ENCODE data around the gene ITPK1.
"Not testable (repeated sequence)": the region's sequence is repeated elsewhere in the genome, so short reads cannot be mapped to it uniquely, and the experiment has no call there.

ITPK1 gene

DNA sequence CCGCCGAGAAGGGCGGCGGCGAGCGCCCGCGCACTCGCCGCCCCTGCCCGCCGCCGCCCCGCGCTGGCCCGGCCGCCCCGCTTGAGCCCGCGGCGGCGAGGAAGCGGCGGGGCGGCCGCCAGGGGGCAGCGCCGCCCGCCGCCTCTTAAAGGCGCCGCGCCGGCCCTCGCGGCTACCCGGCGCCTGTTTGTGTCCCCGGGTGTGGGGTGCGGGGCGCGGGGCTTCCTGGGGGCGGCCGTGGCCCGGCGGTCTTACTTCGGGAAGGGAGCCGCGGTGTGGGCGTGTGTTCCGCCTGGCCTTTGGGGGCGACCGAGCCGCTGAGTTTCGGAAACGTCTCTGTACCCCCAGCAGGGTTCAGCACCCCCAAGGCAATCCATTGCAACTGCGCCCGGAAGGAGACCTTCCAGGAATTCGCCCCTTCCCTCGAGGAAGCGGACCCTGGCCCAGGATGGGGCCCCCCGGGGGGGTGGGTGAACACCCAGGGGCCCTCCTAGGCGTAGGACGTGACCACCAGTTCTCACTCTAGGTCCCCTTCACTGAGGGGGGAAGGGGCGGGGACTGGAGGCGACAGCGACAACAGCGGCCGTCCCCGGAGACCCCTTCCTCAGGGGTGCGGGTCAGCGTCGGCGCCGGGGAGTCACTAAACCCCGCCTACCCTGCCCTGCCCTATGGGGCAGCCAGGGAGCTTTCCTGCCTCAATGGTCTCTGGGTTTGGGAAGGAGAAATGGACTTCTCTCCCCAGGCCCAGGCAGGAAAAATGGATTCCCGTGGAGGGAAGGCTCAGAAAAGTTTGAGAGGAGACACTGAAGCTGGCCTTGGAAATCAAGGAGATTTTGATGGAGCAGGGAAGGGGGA lies at the start of gene ITPK1:
Gene ITPK1, minus strand, starts transcription at position 105 of the 855 bp plus-strand sequence. CDS start 762 bp downstream, outside the sequence.
- peak in 1 of 2 experiments; percentile 48 for DNase-seq

DNA sequence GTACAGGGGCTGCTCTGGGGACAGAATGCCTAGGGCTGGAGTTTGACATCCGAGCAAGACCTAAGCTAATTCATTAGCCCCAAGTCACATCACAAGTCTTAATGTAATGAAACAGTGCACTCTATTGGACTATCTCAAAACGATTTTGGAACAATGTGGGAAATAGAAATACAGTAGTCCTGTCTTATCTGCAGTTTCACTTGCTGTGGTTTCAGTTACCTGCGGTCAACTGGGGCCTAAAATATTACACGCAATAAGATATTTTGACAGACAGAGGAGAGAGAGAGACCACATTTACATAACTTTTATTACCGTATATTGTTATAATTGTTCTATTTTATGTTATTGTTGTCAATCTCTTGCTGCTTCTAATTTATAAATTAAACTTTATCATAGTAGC lies 47.8 kb upstream of the ITPK1 start:
- no peak for DNase-seq

DNA sequence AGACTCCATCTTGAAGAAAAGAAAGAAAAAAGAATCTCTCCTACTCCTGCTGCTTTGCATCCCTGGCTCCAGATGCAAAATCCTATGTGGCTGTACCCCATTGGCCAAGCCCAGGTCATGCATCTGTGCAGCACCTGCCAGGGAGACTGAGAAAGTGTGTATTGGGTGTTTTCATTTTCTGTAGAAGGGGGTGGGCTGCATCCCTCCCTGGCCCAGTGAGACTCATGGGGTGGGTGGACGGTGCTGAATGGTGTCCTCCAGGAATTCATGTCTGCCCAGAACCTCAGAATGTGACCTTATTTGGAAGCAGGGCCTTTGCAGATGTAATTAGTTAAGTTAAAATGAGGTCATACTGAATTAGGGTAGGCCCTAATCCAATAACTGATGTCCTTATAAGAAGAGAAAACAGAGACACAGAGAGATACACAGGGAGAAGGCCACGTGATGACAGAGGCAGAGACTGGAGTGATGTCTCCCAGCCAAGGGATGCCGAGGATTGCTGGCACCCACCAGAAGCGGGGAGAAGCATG lies 45.8 kb upstream of the ITPK1 start:
- DNase-seq, result no peak

DNA sequence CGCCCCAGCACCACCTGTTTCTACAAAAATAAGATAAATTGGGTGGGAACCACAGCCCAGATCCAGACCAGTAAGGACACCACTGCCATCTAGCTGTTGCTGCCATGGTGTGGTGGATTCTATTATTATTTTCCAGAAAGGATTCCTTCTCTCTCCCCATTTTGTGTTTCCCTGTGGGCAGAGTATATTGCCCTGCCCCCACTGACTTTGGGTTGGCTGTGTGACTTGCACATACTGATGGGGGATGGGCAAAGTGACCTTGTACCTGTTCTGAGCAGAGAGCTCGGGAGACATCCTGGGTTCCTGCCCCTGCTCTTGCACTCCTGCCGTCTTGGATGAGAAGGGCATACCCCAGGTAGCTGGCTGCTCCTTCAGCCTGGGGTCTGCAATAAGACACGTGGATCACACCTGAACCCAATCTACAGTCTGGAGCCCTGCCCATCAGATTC lies 44.7 kb upstream of the ITPK1 start:
- peak; percentile 13 to 37 for DNase-seq

DNA sequence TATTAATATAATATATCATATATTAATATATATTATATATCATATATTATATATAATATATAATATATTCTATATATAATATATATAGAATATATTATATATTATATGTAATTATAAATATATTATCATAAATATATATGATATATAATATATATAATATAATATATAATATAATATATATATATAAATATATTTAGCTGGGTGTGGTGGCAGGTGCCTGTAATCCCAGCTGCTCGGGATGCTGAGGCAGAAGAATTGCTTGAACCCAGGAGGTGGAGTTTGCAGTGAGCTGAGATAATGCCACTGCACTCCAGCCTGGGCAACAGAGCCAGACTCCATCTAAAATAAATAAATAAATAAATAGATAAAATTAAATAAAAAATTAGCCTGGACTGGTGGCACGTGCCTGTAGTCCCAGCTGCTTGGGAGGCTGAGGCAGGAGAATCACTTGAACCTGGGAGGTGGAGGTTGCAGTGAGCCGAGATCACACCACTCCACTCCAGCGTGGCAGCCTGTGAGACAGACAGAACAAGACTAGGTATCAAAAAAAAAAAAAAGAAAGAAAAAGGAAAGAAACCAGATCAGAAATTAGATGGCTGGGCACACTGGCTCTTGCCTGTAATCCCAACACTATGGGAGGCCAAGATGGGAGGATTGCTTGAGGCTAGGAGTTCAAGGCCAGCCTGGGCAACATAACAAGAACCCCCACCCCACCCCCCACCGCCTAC lies 44.1 kb upstream of the ITPK1 start:
- not testable (repeated sequence) for DNase-seq

DNA sequence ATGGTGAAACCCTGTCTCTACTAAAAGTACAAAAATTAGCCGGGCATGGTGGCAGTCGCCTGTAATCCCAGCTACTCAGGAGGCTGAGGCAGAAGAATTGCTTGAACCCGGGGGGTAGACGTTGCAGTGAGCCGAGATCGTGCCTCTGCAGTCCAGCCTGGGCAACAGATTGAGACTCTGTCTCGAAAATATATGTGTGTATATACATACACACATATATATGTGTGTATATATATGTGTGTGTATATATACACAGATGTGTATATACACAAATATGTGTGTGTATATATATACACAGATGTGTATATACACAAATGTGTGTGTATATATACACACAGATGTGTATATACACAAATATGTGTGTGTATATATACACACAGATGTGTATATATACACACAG lies 42.6 kb upstream of the ITPK1 start:
- not testable (repeated sequence) for DNase-seq

DNA sequence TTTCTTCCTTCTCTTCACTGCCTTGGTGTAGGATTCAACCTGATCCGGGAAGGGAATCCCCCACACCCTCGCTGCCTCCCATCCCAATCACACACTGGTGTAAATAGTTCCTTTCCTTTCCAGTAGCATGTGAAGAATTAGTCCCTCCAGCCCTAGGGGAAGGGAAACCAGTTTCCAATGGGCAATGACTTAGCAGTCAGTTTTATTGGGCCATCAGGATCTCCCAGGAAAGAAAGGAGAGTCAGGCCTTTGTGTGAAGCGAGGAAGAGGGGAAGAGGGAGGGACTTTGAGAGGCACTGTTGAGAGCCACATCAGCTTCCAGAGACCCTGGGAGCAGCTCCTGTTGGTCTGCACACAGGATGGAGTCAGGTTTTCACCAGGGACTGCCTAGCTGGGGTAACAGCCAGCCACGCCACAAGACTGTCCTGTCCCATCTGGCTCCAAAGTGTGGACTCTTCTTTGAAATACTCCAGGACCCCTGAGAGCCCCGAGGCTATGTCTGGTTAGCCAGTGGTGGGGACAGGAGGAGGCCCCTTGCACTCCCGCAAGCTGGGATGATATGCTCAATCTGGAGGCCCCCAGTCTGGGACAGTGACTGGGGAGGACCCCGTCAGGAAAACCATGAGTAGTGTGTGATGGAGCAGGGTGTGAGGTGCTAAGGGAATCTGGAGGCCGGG lies 41.1 kb upstream of the ITPK1 start:
- DNase-seq, result no peak

DNA sequence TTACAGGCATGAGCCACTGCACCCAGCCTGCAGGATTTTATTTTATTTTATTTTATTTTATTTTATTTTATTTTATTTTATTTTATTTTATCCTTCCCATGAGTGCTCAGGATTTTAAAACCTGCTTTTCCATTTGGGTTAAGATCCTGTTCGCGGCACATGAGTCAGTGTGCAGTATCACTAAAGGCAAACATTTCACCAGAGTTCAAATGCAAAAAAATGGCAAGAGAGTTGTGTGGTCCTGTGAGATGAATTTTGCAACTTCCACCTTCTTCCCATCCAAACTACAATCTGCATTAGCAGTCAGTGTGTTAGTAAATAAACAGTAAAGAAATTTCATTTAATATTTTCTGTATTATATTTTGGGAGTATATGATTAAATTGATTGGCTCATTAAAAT lies 39.9 kb upstream of the ITPK1 start:
- no peak for DNase-seq

DNA sequence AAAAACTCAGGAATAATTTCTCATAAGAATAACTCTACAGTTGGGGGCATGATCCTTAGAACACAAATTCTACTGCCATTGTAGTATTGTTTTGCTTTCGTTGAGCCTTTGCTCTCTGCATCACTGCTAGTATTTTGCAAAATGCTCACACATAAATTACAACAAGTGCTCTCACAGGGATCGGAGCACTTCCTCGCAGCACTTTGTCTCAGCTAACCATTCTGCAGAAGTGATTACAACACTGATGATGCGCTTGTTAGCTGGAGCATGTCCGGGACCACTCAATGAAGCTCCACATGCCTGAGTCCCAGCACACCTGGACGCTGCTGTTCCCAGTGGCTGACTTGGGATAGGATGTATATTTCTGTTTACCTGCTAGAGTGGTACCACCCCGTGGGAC lies 37.4 kb upstream of the ITPK1 start:
- DNase-seq, result no peak

DNA sequence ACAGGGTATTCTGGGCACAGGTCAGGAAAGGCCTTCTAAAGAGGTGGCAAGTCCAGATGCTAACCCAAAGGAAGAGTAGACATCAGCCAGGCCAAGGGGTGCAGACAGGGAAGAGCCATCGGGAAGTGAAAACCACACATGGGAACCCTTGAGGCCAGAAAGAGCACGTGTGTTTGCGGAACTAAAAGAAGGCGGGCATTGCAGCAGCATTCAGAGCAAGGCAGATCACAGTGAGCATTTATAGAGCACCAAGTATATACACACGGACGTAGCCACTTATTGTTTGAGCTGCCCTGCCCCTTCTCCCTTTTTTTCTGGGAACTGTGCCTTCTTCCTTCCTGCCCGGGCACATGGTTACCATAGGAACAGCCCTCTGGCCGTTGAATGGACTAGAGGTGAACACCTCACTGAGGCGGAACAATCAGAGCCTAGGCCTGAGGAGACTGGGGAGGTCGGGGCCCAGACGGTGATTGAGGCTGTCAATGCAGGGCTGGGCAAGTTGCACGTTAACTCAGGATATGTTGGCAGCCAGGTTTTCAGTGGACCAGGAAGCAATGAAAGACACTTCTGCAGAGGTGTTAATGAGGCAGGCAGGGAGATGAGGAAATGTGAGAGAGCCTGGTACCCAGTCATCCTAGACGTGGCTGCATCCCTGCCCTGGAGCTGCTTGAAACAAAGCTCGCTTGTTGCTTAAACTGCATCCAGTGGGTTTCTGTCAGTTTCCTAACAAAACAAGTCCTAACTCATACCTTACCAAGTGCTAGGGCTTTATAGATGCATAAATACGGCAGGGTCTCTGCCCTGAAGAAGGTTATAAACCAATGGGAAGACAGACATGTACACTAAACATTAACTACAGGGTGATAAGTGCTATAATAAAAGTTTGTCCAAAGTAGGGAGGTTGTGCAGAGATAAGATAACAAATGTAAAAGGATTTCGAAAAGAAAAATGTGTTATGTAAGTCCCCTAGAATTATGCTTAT lies 34.8 kb upstream of the ITPK1 start:
- no peak for DNase-seq

DNA sequence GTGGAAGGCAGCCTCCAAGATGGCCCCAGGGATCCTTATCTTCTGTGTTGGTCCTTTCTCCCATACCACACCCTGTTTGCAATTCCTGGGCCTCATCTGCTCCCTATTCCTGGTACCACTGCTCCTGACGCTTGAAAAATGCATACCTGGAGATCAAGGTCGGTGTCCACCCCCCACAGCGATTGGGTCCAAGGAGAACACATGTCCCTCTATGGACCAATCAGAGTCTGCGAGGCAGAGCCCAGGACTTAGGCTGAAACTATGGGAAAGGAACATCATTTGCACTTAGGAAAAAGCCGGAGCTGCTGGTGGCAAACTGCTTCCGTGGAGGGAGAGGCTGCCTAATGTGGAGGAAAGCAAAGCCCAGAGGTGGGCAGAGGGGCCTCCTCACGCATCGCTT lies 33.3 kb upstream of the ITPK1 start:
- DNase-seq, result no peak

DNA sequence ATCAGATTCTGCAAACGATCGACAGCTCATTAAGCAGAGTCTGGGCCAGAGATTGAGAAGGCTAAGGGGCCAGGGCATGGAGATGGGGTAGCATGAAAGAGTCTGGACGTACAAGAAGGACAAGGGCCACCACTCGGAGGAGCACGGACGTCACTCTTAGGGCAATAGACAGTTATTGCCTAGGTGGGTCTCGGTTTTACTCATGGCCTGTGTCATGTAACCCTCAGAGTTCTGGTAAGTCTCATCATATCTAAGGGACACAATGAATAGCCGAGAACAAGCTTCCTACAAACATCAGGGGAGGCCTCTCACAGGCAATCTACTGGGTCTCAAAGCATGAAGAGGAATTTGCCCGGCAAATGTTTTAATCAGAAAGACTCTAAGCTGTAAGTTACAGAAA lies 30.4 kb upstream of the ITPK1 start:
- no peak for DNase-seq

DNA sequence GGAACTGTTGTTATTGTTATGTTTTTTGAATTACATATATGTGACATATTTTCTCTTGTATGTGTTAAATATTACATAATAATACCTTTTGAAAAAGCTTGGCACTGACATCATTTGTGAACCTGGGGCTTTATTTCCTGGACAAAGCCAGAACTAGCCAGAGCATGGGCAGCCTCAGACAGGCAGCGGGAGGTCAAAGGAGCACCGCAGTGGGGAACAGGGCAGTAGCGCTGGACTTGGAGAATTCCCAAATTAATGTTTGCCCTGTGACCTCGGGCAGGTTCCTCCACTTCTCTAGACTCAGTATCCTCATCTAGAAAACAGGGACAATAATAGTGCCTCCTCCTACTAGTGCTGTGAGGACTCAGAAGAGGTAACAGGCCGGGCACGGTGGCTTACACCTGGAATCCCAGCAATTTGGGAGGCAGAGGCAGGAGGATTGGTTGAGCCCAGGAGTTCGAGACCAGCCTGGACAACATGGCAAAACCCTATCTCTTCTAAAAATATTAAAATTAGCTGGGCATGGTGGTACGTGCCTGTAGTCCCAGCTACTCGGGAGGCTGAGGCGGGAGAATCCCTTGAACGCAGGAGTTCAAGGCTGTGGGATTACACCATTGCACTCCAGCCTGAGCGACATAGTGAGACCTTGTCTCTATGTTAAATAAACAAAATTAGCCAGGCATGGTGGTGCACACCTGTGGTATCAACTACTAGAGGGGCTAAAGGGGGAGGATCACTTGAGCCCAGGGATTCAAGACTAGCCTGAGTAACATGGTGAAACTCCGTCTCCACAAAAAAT lies 27.3 kb upstream of the ITPK1 start:
- DNase-seq, result no peak

DNA sequence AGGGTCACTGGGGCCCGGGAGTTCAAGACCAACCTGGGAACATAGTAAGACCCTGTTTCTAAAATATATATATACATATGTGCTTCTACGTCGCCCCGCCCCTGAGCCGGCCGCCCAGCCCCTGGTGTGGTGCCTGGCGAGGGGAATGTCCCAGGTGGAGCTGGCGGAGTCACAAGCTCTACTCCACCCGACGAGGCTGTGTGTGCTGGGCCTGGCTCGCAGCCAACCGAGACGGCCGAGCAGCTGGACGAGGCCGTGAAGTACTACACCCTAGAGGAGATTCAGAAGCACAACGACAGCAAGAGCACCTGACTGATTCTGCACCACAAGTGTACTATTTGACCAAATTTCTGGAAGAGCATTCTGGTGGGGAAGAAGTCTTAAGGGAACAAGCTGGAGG lies 22.1 kb upstream of the ITPK1 start:
- no peak for DNase-seq

DNA sequence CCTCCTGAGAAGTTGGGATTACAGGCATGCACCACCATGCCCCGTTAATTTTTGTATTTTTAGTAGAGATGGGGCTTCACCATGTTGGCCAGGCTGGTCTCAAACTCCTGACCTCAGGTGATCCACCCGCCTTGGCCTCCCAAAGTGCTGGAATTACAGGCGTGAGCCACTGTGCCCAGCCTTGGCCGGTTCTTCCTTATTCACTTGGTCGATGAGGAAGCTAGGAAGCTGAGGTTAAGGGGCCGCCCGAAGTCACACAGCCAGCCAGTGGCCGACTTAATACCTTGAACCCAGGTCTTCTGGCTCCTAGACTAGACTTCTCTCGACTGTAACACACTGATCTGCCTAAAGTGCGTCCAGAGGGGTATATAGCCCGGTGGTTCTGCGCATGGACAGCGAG lies 20.8 kb upstream of the ITPK1 start:
- DNase-seq, result not testable (repeated sequence)

DNA sequence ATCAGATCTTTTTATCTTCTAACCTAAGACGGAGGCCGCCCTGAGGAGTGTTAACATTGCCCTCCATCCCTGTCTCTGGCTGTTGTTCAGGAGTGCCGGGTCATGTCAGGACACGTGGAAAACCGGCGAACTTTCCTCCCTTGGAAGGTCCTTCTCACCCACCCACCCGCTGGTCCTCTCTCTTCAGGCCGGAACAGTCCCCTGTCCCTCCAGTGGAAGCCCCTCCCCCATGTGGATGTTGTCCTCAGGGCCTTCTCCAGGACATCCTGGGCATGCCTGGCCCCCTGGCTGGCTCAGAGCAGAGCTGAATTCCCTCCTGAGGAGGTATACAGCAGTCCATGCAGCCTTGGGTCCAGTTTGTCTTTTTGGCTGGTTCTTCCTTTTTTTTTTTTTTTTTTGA lies 20.3 kb upstream of the ITPK1 start:
- no peak for DNase-seq

DNA sequence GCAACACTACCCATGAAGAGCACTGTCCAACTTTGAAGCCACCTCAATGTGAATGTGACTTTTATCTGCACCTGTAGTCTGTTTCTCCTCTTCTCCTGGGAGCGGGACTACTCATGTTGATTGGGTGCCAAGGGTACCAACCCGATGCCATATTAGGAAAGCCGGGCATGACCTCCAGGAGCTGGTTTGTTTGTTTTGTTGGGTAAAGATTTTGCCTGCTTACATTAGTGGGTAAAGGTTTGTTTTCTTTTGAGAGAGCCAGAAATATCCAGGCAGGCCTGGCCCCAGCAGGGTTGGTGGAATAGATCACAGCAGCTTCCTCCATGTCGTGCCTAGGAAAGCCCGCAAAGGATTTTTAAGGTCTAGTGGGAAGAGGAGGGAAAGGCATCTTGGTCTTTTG lies 19.7 kb upstream of the ITPK1 start:
- DNase-seq, result no peak

DNA sequence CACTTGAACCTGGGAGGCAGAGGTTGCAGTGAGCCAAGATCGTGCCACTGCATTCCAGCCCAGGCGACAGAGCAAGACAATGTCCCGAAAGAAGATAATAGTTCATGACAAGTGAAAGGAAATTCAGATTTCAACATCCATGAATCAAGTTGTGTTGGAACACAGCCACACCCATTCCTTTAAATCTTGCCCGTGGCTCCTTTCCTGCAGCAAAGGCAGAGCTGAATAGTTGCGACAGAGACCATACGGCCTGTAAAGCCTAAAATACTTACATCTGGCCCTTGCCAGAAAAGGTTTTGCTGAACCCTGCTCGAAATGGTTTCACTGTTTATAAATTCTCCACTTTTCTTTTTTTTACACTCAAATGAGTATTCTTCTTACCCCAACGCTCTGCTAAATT lies 17.7 kb upstream of the ITPK1 start:
- DNase-seq, result no peak

DNA sequence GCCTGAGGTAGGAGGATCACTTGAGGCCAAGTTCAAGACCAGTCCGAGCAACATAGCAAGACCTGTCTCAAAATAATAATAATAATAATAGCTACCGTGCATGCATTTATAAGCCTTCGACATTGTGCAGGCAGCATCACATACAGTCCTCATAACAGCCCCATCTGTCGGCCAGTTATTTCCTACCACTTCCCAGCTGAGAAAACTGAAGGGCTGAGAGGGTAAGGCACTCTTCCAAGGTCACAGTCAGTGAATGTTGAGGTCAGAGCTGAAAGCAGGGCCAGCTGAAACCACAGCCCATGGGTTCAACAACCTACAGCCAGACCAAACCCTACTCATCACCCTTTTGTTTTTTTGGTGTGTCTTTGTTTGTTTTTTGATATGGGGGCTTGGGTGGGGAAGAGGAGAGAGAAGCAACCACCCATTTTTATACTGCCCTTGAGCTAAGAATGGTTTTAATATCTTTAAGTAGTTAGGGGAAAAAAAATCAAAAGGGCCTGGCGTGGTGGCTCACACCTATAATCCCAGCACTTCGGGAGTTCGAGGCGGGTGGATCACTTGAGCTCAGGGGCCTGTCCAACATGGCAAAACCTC lies 16.8 kb upstream of the ITPK1 start:
- peak in 1 of 2 experiments; percentile 31 for DNase-seq

DNA sequence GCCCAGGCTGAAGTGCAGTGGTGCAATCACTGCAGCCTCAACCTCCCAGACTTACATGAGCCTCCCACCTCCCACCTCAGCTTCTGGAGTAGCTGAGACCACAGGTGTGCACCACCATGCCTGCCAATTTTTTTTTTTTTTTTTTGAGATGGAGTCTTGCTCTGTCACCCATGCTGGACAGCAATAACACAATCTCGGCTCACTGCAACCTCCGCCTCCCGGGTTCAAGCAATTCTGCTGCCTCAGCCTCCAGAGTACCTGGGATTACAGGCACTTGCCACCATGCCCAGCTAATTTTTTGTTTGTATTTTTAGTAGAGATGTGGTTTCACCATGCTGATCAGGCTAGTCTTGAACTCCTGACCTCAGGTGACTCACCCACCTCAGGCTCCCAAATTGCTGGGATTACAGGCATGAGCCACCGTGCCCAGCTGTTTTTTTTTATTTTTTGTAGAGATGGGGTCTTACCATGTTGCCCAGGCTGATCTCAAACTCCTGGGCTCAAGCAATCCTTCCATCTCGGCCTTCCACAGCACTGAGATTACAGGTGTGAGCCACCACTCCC lies 15.6 kb upstream of the ITPK1 start:
- DNase-seq, result not testable (repeated sequence)

Measured in SW 1271 (cell line).